Adrenal gland (tissue), 12 donors: ENCODE data around the gene DHRS7B. TPM values are rescaled to one million over a fixed set of nuclear protein-coding genes. Genes with fewer than 3 reads are reported as not detected.

Experiments used
- DNase-seq, 7 donors: peaks; one replicate each; pipeline ENCODE4 v3.0.0-alpha.2; 2019 to 2020
- H3K27ac ChIP-seq, 5 donors: fragments of 200-600 bp; sonication (generic) in 4 of 5; 1 replicate in 3 of 5; 2 replicates in 2 of 5; pipeline versions ENCODE4 v1.5.1 to v1.8.0; 2016 to 2020; ENCODE audit warnings: mild to moderate bottlenecking in 1 of 5
- H3K27me3 ChIP-seq: fragments of 200-600 bp; 2 replicates; pipeline ENCODE4 v1.8.0; 2021
- H3K36me3 ChIP-seq, 2 donors: fragments of 200-600 bp; replicated peaks in 1 of 2; 1 replicate in 1 of 2; 2 replicates in 1 of 2; pipeline versions ENCODE4 v1.5.1 to v1.8.0; 2018 to 2022
- H3K4me1 ChIP-seq, 2 donors: fragments of 200-600 bp; replicated peaks in 1 of 2; 1 replicate in 1 of 2; 2 replicates in 1 of 2; pipeline versions ENCODE4 v1.5.1 to v1.8.0; 2018 to 2021
- H3K4me3 ChIP-seq, 4 donors: fragments of 200-600 bp; sonication (generic) in 3 of 4; one replicate each; pipeline ENCODE4 v1.5.1; 2016 to 2018
- H3K9me3 ChIP-seq, 3 donors: fragments of 200-600 bp; sonication (generic) in 1 of 3; replicated peaks in 1 of 3; 1 replicate in 2 of 3; 2 replicates in 1 of 3; pipeline versions ENCODE4 v1.5.1 to v1.8.0; 2016 to 2021
- POLR2A ChIP-seq, 2 donors: fragments of 450-650 bp; IDR thresholded peaks; one replicate each; pipeline ENCODE4 v1.6.1; 2017; ENCODE audit warnings: antibody characterized with exemption in 2 of 2, mild to moderate bottlenecking in 2 of 2, moderate library complexity in 1 of 2
- WGBS, 4 donors: extraction: QIAGEN DNeasy Blood & Tissue Kit in 2 of 4; methylation state at CpG; one replicate each; pipeline versions ENCODE4 v1.1.5 to v1.1.7; 2013 to 2017; 5-methylcytosine and 5-hydroxymethylcytosine counted together
- intact Hi-C, 2 donors: fragments of 100-400 bp; cut with DNase I; formaldehyde crosslinking; loops; one replicate each; pipeline versions ENCODE4 v1.14.1 to v1.15.0; 2022 to 2023
- polyA plus RNA-seq, 3 donors: library from polyadenylated mRNA; stranded (reverse); fragments of 200-250 nt in 2 of 3; fragments of 350-450 nt in 1 of 3; fragmentation: Illumina TruSeq in 1 of 3; extraction: RNeasy Lipid Tissue Mini Kit (QIAGEN cat#74804) in 1 of 3; gene quantifications; one replicate each; pipeline ENCODE4 v1.2.3, GENCODE V29; 2013 to 2014
- total RNA-seq, 9 donors: library from RNA; depleted of rRNA in 4 of 9; stranded (reverse); fragments of >200 nt in 4 of 9; fragments of 120-200 nt in 1 of 9; fragmentation: NEBNext Ultra II Directional in 1 of 9; extraction: Animal tissue kit (Norgen Biotek cat#: 25700) in 1 of 9; gene quantifications; one replicate each; pipeline versions ENCODE4 v1.1.0 to v1.2.4, GENCODE V29; 2013 to 2023
- TF ChIP-seq, protein P1 (sequence below), 6 experiments: fragments of 450-650 bp in 4 of 6; fragments of 200-600 bp in 2 of 6; sonication (generic) in 1 of 6; IDR thresholded peaks; 1 replicate in 5 of 6; 2 replicates in 1 of 6; pipeline versions ENCODE4 v1.5.1 to v1.8.0; 2016 to 2021; ENCODE audit warnings: antibody characterized with exemption in 6 of 6, mild to moderate bottlenecking in 2 of 6, moderate library complexity in 1 of 6
- donor health status: healthy with polysubstance abuse.
- donor health status: Bipolar disorder and iron deficiency.
- donor health status: DM: yes; HTN: yes; CAD: no.
- donor health status: DM: no; HTN: no; CAD: no.
- donor health status: DM: no; HTN: no; CAD: no.
- donor health status: DM: yes; HTN: yes; CAD: no.

DHRS7B gene
- total and polyA plus RNA-seq, 12 donors, result 18.0 to 68.5 (median 40.8) TPM

DNA sequence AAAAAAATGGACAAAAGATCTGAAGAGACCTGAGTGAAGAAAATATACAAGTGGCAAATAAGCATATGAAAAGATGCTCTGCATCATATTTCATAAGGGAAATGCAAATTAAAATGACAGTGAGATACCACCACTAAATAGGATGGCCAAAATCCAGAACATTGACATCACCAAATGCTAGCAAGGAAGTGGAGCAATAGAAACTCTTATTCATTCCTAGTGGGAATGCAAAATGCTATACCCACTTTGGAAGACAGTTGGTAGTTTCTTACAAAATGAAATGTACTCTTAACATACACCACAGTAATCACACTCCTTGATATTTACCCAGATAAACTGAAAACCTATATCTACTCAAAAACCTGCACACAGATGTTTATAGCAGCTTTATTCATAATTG is 33.6 kb downstream of the DHRS7B start:
- TF ChIP-seq, protein P1, sequence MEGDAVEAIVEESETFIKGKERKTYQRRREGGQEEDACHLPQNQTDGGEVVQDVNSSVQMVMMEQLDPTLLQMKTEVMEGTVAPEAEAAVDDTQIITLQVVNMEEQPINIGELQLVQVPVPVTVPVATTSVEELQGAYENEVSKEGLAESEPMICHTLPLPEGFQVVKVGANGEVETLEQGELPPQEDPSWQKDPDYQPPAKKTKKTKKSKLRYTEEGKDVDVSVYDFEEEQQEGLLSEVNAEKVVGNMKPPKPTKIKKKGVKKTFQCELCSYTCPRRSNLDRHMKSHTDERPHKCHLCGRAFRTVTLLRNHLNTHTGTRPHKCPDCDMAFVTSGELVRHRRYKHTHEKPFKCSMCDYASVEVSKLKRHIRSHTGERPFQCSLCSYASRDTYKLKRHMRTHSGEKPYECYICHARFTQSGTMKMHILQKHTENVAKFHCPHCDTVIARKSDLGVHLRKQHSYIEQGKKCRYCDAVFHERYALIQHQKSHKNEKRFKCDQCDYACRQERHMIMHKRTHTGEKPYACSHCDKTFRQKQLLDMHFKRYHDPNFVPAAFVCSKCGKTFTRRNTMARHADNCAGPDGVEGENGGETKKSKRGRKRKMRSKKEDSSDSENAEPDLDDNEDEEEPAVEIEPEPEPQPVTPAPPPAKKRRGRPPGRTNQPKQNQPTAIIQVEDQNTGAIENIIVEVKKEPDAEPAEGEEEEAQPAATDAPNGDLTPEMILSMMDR (IDR thresholded peaks at IDR 0.05), result no peak
- no peak for TF ChIP-seq POLR2A (IDR thresholded peaks at IDR 0.05)
- no peak for DNase-seq
- H3K36me3 ChIP-seq, result no peaks in the 10 kb centered on the region
- intact Hi-C loops, result no loop called here
- no peak overlapping the region for H3K4me3 ChIP-seq
- H3K27me3 ChIP-seq, result no peaks in the 10 kb centered on the region
- peaks cover 0 to 21% of the 10 kb centered on the region in 2 donors for H3K4me1 ChIP-seq
- no peak overlapping the region for H3K27ac ChIP-seq
- peaks cover 0 to 5% (median 0%) of the 10 kb centered on the region in 3 donors for H3K9me3 ChIP-seq

DNA sequence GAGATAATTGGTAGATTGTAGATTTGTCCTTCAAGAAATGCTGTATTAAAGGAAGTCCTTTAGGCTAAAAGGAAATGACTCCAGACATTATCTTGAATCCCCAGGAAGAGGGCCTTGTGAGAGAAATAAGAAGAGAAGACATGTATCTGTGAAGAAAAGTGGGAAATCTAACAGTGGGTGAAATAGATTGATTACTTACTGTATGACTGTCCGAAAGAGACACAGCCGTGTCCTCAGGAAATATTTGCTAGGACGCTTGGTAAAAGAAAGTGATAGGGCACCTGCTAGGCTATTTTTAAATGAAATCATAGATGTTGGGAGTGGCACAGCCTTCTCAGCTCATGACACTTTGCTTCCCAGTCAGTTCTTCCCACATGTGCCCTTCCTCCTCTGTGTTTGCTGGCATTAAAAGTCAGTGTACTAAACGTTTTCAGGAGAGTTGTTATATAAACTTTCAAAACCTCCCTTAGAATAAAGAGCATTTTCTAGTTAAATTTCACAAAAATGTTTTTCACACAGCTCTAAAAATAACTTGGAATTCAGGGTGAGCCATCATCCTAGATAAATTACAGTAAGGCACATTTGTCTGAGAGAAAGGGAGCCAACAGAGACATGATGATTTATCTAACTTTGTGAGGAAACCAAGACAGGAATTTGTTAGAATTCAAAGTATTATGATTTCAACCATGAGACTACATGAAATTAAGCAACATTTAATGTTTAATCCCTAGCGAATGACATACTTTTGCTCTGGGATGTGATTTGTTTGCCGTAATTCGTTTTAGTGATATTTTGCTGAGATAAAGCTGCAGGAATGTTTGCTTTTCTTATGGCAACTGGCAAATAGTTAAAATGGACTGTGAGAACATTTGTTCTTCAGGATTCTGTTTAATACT is 35.0 kb downstream of the DHRS7B start:
- Histone ChIP-seq H3K27me3 (no peaks in the 10 kb centered on the region), H3K4me1 (peaks cover 0 to 26% of the 10 kb centered on the region in 2 donors), H3K9me3 (no peaks in the 10 kb centered on the region), H3K27ac (peak overlapping the region in 4 of 5 donors; percentile 14 to 76 (median 49)), H3K36me3 (no peaks in the 10 kb centered on the region), H3K4me3 (peak overlapping the region in 1 of 4 donors; percentile 4)
- TF ChIP-seq, protein P1 (IDR thresholded peaks at IDR 0.05), result no peak
- no peak for TF ChIP-seq POLR2A (IDR thresholded peaks at IDR 0.05)
- intact Hi-C loops, result no loop called here
- WGBS, 4 donors, result 18 to 30% (median 28%) methylated on average over 7 of the region's 7 CpGs
- DNase-seq, result no peak

DNA sequence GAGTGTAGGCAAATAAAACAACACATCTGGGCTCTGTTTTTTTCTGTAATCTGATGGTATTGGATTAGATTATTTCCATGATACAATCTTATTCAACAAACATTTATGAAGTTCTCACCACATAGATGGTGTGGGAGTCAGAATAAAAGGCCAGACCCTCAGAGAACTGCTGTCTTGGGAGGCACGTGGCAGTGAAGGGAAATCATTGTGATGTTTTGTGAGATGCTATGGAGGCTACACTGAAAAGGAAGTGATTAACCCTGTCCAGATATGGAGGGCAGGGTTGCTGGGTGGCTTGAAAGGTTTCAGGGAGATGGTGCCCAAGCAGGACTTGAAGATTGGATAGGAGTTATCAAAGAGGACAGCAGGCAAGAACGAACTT is 35.6 kb downstream of the DHRS7B start:
- Histone ChIP-seq H3K27me3 (no peaks in the 10 kb centered on the region), H3K4me1 (peaks cover 4 to 33% of the 10 kb centered on the region in 2 donors), H3K4me3 (no peak overlapping the region), H3K36me3 (no peaks in the 10 kb centered on the region), H3K27ac (peak overlapping the region in 4 of 5 donors; percentile 14 to 76 (median 49)), H3K9me3 (no peaks in the 10 kb centered on the region)
- intact Hi-C loops, result no loop called here
- no peak for TF ChIP-seq POLR2A (IDR thresholded peaks at IDR 0.05)
- TF ChIP-seq, protein P1 (IDR thresholded peaks at IDR 0.05), result no peak
- 70 to 76% (median 72%) methylated on average over 2 of the region's 2 CpGs for WGBS, 4 donors
- no peak for DNase-seq

DNA sequence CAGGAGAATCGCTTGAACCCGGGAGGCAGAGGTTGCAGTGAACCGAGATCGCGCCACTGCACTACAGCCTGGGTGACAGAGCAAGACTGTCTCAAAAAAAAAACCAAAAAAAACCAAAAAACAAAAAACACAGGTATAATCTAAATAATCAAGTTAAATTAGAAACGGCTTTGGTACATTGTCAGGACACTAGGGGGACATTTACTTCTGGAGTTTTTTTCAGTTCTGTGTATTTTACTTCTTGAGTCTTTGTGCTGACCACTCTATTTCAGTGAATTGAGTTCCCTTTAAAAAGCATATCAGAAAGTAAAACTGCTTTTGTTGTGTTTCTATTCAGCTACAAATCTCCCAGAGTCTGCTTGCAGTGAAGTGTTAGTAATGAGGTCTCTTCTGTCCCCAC is 36.3 kb downstream of the DHRS7B start:
- intact Hi-C loops, result no loop called here
- Histone ChIP-seq H3K36me3 (no peaks in the 10 kb centered on the region), H3K4me1 (peaks cover 11 to 40% of the 10 kb centered on the region in 2 donors), H3K4me3 (no peak overlapping the region), H3K27ac (peak overlapping the region in 2 of 5 donors; percentile 46 to 76), H3K27me3 (no peaks in the 10 kb centered on the region), H3K9me3 (no peaks in the 10 kb centered on the region)
- no peak for TF ChIP-seq POLR2A (IDR thresholded peaks at IDR 0.05)
- TF ChIP-seq, protein P1 (IDR thresholded peaks at IDR 0.05), result peak in 1 of 6 experiments; percentile 19
- DNase-seq, result no peak
- WGBS, 4 donors, result 91 to 95% (median 92%) methylated on average over 6 of the region's 6 CpGs
